Measurements from ENCODE around the gene ADRA2B. TPM values are rescaled to one million over a fixed set of nuclear protein-coding genes. Genes with fewer than 3 reads are reported as not detected.

Gene ADRA2B
- total and polyA plus RNA-seq, 2 donors (not counting 1 experiment from before 2014, with no cell fraction given), result 0.07 TPM; not detected in 1

- H3K27me3 ChIP-seq (ENCODE audit: control insufficient read depth, insufficient read depth, low read length), result peaks cover 30% of the 10 kb centered on the region
- TF ChIP-seq CTCF (conservative IDR thresholded peaks at IDR 0.05 in 1 of 2, IDR thresholded peaks at IDR 0.05 in 1 of 2; ENCODE audit: low read depth in 1 of 2, low read length in 2 of 2), result no peak
- no peak for TF ChIP-seq EZH2 (IDR thresholded peaks at IDR 0.05; ENCODE audit: low read length, missing control alignments)
- no peaks in the 10 kb centered on the region for H3K4me1 ChIP-seq (ENCODE audit: control insufficient read depth, extremely low read depth, insufficient read depth, low read length)
- H3K4me2 ChIP-seq (ENCODE audit: extremely low read depth, insufficient read depth, low read length), result no peak overlapping the region
- no peak overlapping the region for H2AFZ ChIP-seq (ENCODE audit: low read length)
- no peak overlapping the region for H3K4me3 ChIP-seq (replicated peaks in 1 of 4; ENCODE audit: control extremely low read depth in 1 of 4, insufficient read depth in 1 of 4, low read depth in 3 of 4, low read length in 4 of 4)
- H3K27ac ChIP-seq (ENCODE audit: insufficient read depth, low read length), result no peak overlapping the region
- H3K79me2 ChIP-seq (ENCODE audit: control insufficient read depth, insufficient read depth, low read length), result no peaks in the 10 kb centered on the region
- no peaks in the 10 kb centered on the region for H3K9me3 ChIP-seq (ENCODE audit: control insufficient read depth, insufficient read depth, low read depth, low read length)
- H3K36me3 ChIP-seq (ENCODE audit: control insufficient read depth, insufficient read depth, low read length), result no peaks in the 10 kb centered on the region
- no peak for DNase-seq (ENCODE audit: low read depth in 2 of 2)
- H4K20me1 ChIP-seq (ENCODE audit: control insufficient read depth, extremely low read depth, insufficient read depth, low read length), result no peaks in the 10 kb centered on the region
- H3K9ac ChIP-seq (ENCODE audit: insufficient read depth, low read length), result no peak overlapping the region
Measured at GRCh38 chr2:96112501-96113366, 3.6 kb downstream of the ADRA2B start.

- H3K4me1 ChIP-seq (ENCODE audit: control insufficient read depth, extremely low read depth, insufficient read depth, low read length), result no peaks in the 10 kb centered on the region
- H3K79me2 ChIP-seq (ENCODE audit: control insufficient read depth, insufficient read depth, low read length), result no peaks in the 10 kb centered on the region
- no peaks in the 10 kb centered on the region for H3K36me3 ChIP-seq (ENCODE audit: control insufficient read depth, insufficient read depth, low read length)
- no peaks in the 10 kb centered on the region for H4K20me1 ChIP-seq (ENCODE audit: control insufficient read depth, extremely low read depth, insufficient read depth, low read length)
- DNase-seq (ENCODE audit: low read depth in 2 of 2), result no peak
- peaks cover 27% of the 10 kb centered on the region for H3K27me3 ChIP-seq (ENCODE audit: control insufficient read depth, insufficient read depth, low read length)
- TF ChIP-seq CTCF (conservative IDR thresholded peaks at IDR 0.05 in 1 of 2, IDR thresholded peaks at IDR 0.05 in 1 of 2; ENCODE audit: low read depth in 1 of 2, low read length in 2 of 2) (no peak), EZH2 (IDR thresholded peaks at IDR 0.05; ENCODE audit: low read length, missing control alignments) (no peak)
- no peak overlapping the region for H2AFZ ChIP-seq (ENCODE audit: low read length)
- no peak overlapping the region for H3K9ac ChIP-seq (ENCODE audit: insufficient read depth, low read length)
- no peak overlapping the region for H3K27ac ChIP-seq (ENCODE audit: insufficient read depth, low read length)
- no peak overlapping the region for H3K4me3 ChIP-seq (replicated peaks in 1 of 4; ENCODE audit: control extremely low read depth in 1 of 4, insufficient read depth in 1 of 4, low read depth in 3 of 4, low read length in 4 of 4)
- no peak overlapping the region for H3K4me2 ChIP-seq (ENCODE audit: extremely low read depth, insufficient read depth, low read length)
- no peaks in the 10 kb centered on the region for H3K9me3 ChIP-seq (ENCODE audit: control insufficient read depth, insufficient read depth, low read depth, low read length)
Measured at GRCh38 chr2:96111823-96112500, 4.4 kb downstream of the ADRA2B start.

DNA sequence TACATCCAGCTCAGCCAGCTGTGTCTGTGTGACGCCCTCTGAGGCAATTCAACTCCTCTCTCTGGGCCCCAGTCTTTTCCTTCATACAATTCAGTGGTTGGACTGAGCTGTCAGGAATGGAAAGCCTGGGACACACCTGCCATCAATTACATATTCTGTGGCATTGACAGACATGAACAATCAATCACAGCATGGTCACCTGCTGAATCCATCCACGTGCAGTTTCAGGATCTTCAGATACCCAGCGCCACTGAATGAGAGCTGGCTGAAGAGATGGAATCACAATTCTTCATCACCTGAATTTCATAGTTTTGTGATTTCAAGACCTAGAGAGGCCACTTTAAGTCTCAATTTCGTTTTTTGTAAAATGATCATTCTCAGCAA, 5.1 kb downstream of the ADRA2B start:
- Histone ChIP-seq H3K79me2 (ENCODE audit: control insufficient read depth, insufficient read depth, low read length) (no peaks in the 10 kb centered on the region), H3K9ac (ENCODE audit: insufficient read depth, low read length) (no peak overlapping the region), H3K4me2 (ENCODE audit: extremely low read depth, insufficient read depth, low read length) (no peak overlapping the region), H3K4me3 (replicated peaks in 1 of 4; ENCODE audit: control extremely low read depth in 1 of 4, insufficient read depth in 1 of 4, low read depth in 3 of 4, low read length in 4 of 4) (no peak overlapping the region), H3K27ac (ENCODE audit: insufficient read depth, low read length) (no peak overlapping the region), H4K20me1 (ENCODE audit: control insufficient read depth, extremely low read depth, insufficient read depth, low read length) (no peaks in the 10 kb centered on the region), H3K4me1 (ENCODE audit: control insufficient read depth, extremely low read depth, insufficient read depth, low read length) (no peaks in the 10 kb centered on the region), H3K9me3 (ENCODE audit: control insufficient read depth, insufficient read depth, low read depth, low read length) (no peaks in the 10 kb centered on the region), H2AFZ (ENCODE audit: low read length) (no peak overlapping the region), H3K27me3 (ENCODE audit: control insufficient read depth, insufficient read depth, low read length) (peaks cover 27% of the 10 kb centered on the region), H3K36me3 (ENCODE audit: control insufficient read depth, insufficient read depth, low read length) (no peaks in the 10 kb centered on the region)
- TF ChIP-seq EZH2 (IDR thresholded peaks at IDR 0.05; ENCODE audit: low read length, missing control alignments), result no peak
- no peak for TF ChIP-seq CTCF (conservative IDR thresholded peaks at IDR 0.05 in 1 of 2, IDR thresholded peaks at IDR 0.05 in 1 of 2; ENCODE audit: low read depth in 1 of 2, low read length in 2 of 2)
- DNase-seq (ENCODE audit: low read depth in 2 of 2), result no peak
